GM18861 (cell line): ENCODE measurements around the gene C2CD4C.
"Not testable (repeated sequence)": the region's sequence is repeated elsewhere in the genome, so short reads cannot be mapped to it uniquely, and the experiment has no call there.

Experiments
- ATAC-seq: cut with Tn5 transposase; IDR thresholded peaks from one replicate; pipeline ENCODE4 v1.9.1; 2021; ENCODE audit not compliant: unreplicated experiment

C2CD4C gene

DNA sequence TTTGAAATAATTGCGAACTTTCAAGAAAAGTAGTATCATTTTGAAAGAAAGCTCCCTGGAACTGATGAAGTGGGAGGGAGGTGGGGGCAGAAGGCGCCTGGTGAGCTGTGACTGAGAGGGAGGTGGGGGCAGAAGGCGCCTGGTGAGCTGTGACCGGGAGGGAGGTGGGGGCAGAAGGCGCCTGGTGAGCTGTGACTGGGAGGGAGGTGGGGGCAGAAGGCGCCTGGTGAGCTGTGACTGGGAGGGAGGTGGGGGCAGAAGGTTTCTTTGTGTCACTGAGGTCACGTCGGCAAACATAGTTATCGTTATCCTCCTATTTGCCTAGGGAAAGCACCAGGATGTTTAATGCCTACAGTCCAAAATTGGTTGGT lies 24.2 kb downstream of the C2CD4C start:
- no peak for ATAC-seq

DNA sequence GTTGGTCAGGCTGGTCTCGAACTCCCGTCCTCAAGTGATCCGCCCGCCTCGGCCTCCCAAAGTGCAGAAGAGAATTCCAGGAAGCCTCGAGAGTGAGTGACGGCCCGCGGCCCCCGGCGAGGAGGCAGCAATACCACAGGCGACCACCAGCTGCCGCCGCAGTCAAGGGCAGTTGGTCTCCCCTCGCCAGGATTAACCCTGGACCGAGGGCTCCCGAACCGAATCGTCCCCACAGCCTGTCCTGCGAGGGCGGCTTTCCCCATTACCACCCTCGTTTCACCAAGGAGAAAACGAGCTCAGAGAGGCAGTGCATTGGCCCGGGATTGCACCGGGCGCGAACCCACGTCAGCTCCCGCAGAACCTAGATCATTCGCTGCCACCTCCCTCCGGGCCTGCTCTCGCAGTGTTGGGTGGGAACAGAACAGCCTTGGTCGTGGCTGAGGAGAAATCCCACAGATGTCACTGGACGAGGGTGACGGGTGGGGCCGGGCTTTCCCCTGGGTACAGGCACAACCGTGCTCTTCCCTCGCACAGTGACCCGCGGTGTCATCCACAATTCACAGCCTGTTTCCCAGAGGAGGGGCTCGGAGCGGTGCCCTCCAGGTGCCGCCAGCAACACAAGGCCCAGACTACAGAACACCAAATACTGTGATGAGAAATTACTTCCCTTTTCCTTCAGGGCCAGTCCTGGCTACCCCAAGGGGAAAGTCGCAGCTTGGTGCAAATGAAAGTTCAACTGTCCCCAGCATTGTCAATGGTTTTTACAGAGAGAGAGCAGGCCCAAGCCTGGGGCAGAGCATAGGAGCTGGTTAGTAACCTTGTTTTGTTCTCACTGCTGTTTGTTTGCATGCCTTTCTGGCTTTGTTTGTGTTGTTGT lies 24.8 kb downstream of the C2CD4C start:
- ATAC-seq: no peak

DNA sequence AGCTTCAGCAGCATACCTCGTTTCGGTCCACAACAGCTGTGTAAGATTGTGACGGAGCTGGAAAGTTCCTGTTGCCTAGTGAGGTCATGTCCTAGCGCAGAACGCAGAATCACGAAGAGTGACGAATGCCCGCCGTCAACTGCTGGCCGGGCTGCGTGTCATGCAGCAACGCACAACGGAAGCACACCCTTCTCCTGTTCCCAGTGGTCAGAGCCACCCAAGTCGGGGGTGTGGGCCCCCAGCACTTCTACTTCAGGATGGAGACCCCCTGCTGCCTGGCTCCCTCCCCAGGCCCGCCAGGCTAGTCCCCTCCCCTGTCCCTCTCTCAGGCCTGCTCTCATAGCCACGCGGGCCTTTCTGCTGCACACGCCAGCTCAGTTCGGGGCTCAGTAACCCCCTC lies 25.9 kb downstream of the C2CD4C start:
- no peak for ATAC-seq

DNA sequence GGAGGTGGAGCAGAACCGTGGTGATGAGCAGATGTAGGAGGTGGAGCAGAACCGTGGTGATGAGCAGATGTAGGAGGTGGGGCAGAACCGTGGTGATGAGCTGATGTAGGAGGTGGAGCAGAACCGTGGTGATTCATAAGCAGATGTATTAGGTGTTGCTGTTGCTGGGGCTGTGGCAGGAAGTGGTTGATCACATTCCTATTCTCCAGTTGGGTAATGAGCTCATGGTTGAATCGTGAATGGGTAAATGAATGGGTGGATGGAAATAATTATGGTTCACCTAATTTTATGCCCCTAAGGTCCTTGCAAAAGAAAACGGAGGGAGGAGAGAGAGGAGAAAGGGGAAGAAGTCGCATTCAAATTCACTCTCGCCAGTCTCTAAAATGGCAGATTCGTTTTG lies 26.4 kb downstream of the C2CD4C start:
- peak; percentile 45 for ATAC-seq

DNA sequence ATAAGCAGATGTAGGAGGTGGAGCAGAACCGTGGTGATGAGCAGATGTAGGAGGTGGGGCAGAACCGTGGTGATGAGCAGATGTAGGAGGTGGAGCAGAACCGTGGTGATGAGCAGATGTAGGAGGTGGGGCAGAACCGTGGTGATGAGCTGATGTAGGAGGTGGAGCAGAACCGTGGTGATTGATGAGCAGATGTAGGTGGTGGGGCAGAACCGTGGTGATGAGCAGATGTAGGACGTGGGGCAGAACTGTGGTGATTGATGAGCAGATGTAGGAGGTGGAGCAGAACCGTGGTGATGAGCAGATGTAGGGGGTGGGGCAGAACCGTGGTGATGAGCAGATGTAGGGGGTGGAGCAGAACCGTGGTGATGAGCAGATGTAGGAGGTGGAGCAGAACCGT lies 27.0 kb downstream of the C2CD4C start:
- ATAC-seq: not testable (repeated sequence)

DNA sequence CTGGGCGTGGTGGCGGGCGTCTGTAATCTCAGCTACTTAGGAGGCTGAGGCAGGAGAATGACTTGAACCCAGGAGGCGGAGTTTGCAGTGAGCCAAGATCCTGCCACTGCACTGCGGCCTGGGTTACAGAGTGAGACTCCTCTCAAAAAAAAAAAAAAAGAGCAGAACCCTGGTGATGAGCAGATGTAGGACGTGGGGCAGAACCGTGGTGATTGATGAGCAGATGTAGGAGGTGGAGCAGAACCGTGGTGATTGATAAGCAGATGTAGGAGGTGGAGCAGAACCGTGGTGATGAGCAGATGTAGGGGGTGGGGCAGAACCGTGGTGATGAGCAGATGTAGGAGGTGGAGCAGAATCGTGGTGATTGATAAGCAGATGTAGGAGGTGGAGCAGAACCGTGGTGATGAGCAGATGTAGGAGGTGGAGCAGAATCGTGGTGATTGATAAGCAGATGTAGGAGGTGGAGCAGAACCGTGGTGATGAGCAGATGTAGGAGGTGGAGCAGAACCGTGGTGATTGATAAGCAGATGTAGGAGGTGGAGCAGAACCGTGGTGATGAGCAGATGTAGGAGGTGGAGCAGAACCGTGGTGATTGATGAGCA lies 28.2 kb downstream of the C2CD4C start:
- ATAC-seq: not testable (repeated sequence)

DNA sequence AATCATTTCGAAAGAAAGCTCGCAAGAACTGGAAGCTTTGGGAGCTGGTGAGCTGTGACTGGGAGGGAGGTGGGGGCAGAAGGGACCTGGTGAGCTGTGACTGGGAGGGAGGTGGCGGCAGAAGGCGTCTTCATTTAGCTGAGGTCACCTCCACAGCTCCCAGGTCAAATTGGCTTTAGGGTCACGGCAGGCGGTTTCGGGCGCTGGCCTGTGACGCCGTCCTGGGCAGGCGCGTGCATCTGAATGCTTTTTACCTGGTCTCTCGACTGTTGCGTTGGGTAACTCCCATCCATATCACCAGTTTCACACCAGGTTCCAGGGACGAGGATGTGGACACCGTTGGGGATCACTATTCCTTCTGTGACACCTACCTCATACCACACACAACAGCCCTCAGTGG lies 29.2 kb downstream of the C2CD4C start:
- ATAC-seq: no peak

DNA sequence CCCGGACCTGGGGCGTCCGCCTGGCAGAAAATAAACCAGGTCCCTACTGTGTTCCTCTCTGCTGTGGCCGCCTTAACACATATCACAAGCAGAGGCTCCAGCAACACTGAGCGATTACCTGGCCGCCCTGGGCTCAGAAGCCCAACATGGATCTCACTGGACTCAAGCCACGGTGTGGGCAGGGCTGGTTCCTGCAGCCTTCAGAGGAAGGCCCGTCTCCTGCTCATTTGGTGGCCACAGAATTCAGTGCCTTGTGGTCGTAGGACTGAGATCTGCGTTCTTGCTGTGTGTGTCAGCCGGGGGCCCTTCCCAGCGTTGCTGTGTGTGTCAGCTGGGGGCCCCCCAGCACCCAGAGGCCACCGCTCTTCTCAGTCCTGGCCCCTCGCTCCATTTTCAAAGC lies 30.2 kb downstream of the C2CD4C start:
- no peak for ATAC-seq

DNA sequence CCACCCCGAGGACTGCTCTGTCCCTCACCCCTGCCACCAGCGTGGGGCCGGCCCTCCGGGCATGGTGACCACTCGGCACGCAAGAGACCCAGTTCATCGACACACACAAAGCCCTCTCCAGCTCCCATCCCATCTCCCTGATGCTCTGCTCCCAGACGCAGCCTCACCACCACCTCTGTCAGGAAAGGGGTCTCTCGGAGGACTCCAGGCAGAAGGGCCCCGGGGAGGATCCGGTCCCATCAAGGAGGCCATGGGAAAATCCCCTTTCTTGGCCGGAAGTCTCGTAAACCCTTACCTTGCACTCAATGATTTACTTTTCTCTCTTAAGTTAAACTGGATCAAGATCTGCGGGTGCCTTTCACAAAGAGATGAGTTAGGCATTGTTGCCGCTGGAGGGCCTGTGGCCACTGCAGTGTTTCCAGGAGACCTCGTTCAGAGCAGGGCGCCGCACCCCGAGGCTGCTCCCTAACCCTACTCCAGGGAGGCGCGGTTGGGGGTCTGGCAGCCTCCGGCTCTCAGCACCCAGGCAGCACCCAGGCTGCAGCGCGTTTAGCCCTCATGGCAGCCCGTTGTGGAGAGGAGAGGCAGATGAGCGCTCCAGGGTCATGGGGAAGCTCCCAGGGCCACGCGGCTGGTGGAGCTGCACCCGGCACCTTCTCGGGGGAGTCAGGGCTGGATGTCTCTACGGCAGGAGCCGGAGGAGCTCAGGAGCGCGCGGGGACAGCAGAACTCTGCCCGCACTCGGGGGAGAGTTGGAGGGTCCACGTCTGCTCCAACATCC lies 31.0 kb downstream of the C2CD4C start:
- no peak for ATAC-seq

DNA sequence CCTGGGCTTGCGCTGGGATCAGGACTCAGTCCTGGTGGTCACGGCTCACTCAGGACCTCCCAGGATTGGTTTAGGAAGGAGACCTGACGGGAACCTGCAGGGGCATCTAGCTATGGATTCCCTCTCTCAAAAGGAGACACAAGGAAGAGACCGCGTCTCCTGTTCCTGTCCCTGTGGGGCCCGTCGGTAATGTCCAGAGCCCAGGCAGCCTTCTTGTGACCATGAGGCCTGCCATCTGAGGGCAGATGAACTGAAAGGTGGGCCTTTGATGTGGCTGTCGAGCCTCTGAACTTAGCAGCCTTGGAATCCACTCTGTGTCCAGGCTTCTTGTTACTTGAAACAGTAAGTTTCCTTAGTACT lies 32.9 kb downstream of the C2CD4C start:
- no peak for ATAC-seq

DNA sequence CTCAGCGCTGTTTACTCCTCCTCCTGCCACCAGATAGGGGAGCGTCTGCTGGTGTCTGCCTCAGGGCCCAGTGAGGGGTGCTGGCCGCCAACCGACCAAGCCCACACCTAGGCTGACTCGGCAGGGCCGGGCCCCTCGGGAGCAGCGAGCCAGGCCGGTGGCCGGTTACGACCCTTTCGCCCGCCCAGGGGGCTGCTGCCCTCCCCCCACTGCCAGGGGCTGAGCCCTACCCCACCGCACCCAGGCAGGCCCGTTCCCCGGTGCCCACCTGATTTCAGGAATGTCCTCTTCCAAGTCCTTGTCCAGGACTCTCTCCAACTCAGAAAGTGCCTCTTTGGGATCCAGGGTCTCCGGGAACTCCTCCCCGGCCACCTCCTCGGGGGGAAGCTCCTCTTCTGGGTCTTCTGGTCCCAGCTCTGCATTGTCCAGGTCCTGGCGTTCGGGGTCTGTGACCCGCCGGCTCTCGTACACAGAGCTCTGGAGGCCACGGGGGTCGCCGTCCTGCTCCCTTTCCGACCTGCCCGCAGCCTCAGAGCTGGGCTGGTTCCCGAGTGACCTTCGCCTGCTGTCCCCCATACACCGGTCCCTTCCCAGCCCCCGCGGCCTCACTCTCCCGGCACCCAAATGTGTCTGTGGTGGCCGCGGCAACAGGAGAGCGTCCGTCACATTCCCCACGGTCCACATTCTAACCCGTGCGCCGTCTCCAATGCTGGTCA lies 33.4 kb downstream of the C2CD4C start:
- ATAC-seq: no peak

DNA sequence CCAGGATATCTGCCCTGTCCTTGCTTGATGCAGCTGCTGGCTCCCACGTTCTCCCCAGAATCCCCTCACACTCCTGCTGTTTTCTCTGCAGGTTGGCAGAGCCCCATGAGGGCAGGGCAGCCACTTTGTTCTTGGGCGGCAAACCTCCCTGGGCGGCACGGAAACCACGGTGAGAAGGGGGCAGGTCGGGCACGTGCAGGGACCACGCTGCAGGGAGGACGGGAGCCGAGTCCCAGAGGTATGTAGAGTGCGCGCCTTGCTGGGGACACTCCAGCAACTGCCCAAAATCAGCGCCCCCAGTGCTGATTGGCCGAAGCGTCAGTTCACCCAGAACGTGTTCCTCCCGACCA lies 34.1 kb downstream of the C2CD4C start:
- ATAC-seq: no peak

DNA sequence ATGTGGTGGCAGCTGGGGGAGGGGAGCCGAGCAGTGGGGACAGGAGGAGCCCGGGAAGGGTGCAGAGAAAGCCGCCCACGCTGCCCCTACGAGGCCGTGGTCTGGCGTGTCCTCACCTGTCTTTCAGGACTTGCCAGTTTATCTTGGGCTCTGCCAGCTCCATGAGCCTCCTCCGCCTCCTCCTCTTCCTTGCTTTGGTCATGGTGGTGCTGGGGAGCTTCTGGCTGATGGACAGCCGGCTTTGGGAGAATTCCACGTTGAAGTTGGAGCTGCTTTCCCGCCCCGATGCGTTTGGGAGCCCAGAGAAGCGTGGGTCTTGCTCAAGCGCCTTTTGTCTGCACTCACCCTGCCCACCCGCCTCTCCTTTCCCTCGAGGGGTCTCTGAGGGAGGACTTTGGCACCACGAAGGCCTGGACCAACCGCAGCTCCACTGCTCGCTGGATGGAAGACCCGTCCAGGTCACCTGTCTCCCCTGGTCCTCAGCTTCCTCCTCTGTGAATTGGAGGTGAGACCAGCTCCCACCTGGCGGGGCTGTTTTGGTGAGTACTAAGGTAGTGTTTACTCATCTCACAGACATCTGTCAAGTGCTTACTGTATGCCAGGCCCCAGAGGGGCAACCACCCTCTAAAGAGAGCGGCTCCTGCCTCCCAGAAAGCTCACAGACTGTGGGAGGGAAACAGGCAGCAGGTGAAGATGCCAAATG lies 34.6 kb downstream of the C2CD4C start:
- no peak for ATAC-seq

DNA sequence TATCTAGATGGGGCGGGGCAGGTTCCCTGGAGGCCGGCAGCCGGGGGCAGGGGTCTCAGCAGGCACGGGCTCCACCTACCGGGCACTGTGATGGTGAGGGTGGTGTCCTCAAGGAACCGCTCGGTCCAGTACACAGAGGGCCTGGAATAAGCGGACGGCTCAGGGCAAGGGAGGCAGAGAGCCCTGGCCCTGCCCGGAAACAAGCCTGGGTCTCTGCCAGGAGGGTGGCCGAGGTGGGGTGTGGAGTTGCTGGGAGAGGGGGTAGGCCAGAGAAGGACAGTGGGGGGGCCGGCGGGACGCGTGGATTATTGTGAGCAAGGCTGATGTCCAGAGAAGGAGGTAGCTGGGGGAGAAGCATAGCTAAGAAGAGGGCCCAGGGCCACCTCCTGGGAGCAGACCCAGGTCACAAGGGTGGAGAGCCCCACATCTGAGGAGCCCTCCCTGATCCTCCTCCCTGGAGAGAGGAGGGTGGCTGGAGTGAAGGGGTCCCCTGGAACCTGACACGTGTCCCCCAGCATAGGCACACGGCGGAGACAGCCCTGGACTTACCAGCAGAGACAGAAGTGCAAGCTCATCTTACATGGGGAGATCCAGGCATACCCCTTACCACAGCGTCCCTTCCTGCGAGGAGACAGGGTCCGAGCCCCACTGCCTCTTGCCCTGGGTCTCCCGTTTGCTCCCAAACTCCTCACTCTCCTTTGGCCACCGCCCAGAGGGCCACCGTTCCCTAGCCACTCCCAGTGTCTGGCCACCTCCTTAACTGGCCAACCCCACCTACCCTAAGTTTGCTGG lies 35.4 kb downstream of the C2CD4C start:
- ATAC-seq: no peak

DNA sequence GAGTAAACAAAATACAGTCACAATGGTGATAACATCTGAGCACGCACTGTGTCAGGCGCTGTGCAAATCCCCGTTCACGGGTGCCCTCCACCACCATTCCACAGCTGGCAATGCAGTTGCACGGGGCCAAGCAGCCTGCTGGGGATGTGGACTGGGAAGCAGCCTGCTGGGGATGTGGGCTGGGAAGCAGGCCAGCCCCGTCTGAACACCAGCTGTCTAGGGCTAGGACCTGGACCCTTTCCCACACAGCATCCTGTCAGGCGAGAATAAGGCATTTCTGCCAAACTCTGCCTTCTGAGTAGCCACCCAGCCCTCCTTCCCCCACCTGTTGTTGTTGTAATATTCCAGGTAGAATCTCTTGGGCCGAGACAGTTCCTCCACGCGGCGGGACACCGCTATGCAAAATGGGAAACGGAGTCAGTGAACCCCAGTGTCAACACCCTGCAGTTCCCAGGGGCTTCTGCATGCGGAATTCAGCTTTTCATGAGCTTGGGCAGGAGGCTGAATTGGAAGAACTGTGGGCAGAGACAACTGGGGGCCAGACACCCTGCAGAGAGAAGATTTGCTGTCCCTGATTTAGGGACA lies 36.5 kb downstream of the C2CD4C start:
- ATAC-seq: no peak

DNA sequence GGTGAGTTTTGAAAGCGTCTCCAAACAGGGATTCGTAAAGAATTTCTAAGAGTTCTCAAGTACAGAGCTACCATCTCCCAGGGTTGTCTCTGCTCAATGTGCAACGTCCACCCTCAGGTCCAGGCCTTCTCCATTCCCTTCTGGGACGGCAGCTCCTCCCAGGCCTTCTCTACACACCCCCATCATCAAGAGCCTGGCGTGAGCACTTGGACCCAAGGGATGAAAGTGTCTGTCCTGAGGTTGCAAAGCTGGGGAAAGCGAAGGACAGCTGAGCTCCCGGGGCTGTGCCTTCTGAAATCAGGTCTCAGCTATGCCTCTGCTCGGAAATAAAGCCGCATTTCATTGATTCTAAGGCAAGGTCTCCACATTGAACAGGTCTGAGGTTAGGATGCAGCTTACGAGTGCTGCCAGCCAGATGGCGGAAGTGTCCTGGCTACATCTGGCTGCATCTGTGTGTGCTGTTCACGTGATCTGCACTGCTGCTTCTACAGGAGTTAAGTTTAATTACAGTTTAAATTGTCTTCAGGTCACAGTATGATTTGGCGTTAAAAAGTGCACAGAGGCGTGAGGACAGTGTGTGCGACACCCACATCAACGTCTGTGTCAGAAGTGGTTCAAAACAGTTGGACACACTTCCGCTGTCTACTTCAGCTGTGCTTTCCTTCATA lies 37.3 kb downstream of the C2CD4C start:
- ATAC-seq: no peak

DNA sequence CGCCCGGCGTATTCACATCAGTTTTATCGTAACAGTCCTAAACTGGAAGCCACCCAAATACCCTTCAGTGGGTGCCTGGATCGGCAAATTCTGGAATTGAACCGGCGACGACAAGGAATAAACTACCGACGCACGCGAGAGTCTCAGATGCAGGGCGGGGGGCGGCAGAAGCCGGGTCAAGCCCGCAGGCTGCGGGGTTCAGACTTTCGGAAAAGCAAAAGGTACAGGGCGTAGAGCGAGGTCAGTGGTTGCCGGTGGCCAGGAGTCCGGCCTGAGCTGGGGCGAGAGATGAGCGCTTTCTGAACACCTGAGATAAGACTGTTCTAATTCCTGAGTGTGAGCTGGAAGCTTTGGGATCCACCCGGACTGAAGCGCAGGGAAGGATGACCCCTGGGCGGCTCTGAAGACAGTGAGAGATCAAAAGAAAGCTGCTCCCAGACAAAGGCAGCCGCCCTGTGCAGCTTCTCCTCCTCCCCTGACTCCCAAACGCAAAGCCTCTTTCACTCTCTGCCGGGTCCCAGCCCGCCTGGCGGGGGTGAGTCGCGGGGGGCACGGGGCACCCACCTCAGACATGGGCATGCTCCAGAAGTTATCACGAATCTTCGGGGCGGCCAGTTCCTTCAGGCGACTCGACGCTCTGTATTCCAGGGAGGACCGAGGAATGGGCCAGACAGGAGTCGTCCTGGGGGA lies 38.2 kb downstream of the C2CD4C start:
- no peak for ATAC-seq

DNA sequence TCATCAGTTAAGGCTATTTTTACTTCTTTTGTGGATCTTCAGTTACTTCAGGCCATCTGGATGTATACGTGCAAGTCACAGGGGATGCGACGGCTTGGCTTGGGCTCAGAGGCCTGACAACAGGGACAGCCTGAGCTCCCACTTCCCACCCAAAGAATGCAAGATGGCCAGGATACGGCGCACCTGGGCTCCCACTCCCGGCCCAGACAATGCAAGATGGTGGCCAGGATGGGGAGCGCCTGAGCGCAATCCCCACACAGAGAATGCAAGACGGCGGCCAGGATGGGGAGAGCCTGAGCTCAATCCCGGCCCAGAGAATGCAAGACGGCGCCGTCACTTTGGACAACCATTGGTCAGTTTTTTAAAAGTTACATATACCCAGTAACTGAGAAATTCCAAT lies 39.1 kb downstream of the C2CD4C start:
- no peak for ATAC-seq

DNA sequence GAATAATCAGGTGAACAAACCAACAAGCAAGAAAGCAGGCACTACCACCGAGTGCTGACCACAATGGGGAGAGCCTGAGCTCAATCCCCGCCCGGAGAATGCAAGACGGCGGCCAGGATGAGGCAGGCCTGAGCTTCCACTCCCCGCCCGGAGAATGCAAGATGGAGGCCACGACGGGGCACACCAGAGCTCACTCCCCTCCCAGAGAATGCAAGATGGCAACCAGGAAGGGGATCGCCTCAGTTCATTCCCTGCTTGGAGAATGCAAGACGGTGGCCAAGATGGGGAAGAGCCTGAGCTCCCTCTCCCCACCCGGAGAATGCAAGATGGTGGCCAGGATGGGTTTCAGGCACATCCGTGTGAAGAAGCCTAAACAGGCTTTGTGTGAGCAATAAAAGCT lies 39.7 kb downstream of the C2CD4C start:
- ATAC-seq: no peak
